HepG2 (cell line): ENCODE measurements around the gene SDC4. TPM values are rescaled to one million over a fixed set of nuclear protein-coding genes. Genes with fewer than 3 reads are reported as not detected.

ENCODE experiments used
- CEBPZ ChIP-seq: IDR thresholded peaks from 2 replicates; pipeline ENCODE4 v1.6.1; 2012; ENCODE audit warnings: low read length, improper control_type of control experiment
- CREM ChIP-seq, 2 experiments: sonication (generic) in 1 of 2; formaldehyde crosslinking in 1 of 2; IDR thresholded peaks; 2 replicates each; pipeline versions ENCODE4 v1.4.0 to v1.6.1; 2016 to 2020; ENCODE audit warnings: antibody characterized with exemption in 1 of 2, mild to moderate bottlenecking in 1 of 2, missing genetic modification reagents in 1 of 2
- HMG20B ChIP-seq: conservative IDR thresholded peaks from 2 replicates; pipeline ENCODE4 v1.6.1; 2016; ENCODE audit warnings: missing genetic modification reagents, missing compliant biosample characterization
- PHF8 ChIP-seq: sonication (generic); formaldehyde crosslinking; IDR thresholded peaks from 2 replicates; pipeline ENCODE4 v1.5.0; 2020; ENCODE audit warnings: missing genetic modification reagents
- PPARG ChIP-seq: conservative IDR thresholded peaks from 2 replicates; pipeline ENCODE4 v1.6.1; 2016; ENCODE audit warnings: missing biosample characterization, missing genetic modification reagents
- SOX13 ChIP-seq, 3 experiments: fragments of 450-650 bp in 1 of 3; sonication (generic) in 1 of 3; formaldehyde crosslinking in 1 of 3; IDR thresholded peaks in 2 of 3; conservative IDR thresholded peaks in 1 of 3; 2 replicates each; pipeline versions ENCODE4 v1.5.0 to v1.6.1; 2016 to 2020; ENCODE audit warnings: antibody characterized with exemption in 1 of 3, mild to moderate bottlenecking in 1 of 3, missing compliant biosample characterization in 1 of 3, missing genetic modification reagents in 1 of 3, moderate library complexity in 1 of 3
- SOX6 ChIP-seq, 2 experiments: fragments of 450-650 bp in 1 of 2; sonication (generic) in 1 of 2; formaldehyde crosslinking in 1 of 2; IDR thresholded peaks; 2 replicates each; pipeline versions ENCODE4 v1.4.0 to v1.6.1; 2017 to 2020; ENCODE audit warnings: antibody characterized with exemption in 1 of 2, mild to moderate bottlenecking in 1 of 2, missing genetic modification reagents in 1 of 2
- ZBTB2 ChIP-seq: sonication (generic); formaldehyde crosslinking; IDR thresholded peaks from 2 replicates; pipeline ENCODE4 v1.8.0; 2022; ENCODE audit warnings: low read depth, missing genetic modification reagents
- ZBTB26 ChIP-seq: IDR thresholded peaks from 2 replicates; pipeline ENCODE4 v1.6.1; 2016; ENCODE audit warnings: missing compliant biosample characterization, missing genetic modification reagents, borderline replicate concordance
- ZFP91 ChIP-seq: sonication (generic); formaldehyde crosslinking; IDR thresholded peaks from 2 replicates; pipeline ENCODE4 v1.9.0; 2022; ENCODE audit warnings: missing genetic modification reagents, mild to moderate bottlenecking, borderline replicate concordance
- ZGPAT ChIP-seq: IDR thresholded peaks from 2 replicates; pipeline ENCODE4 v1.6.1; 2016; ENCODE audit warnings: mild to moderate bottlenecking
- ZNF10 ChIP-seq: sonication (generic); formaldehyde crosslinking; IDR thresholded peaks from 2 replicates; pipeline ENCODE4 v1.4.0; 2020; ENCODE audit warnings: mild to moderate bottlenecking, low read depth, missing genetic modification reagents, borderline replicate concordance
- ZNF556 ChIP-seq: sonication (generic); formaldehyde crosslinking; IDR thresholded peaks from 2 replicates; pipeline ENCODE4 v1.4.0; 2020; ENCODE audit warnings: mild to moderate bottlenecking, missing genetic modification reagents, borderline replicate concordance
- ZNF7 ChIP-seq: IDR thresholded peaks from 2 replicates; pipeline ENCODE4 v1.6.1; 2016; ENCODE audit warnings: missing biosample characterization, missing genetic modification reagents
- ZNF775 ChIP-seq: sonication (generic); formaldehyde crosslinking; IDR thresholded peaks from 2 replicates; pipeline ENCODE4 v1.4.0; 2020; ENCODE audit warnings: missing genetic modification reagents, mild to moderate bottlenecking, moderate library complexity, borderline replicate concordance
- polyA plus RNA-seq, 8 experiments: library from polyadenylated mRNA; depleted of rRNA in 3 of 8; stranded (reverse) in 7 of 8; unstranded in 1 of 8; fragments of >200 nt; fragmentation: Illumina TruSeq in 4 of 8; extraction: Trizol in 4 of 8; gene quantifications; 2 replicates each; pipeline versions ENCODE4 v1.2.1 to v1.2.3, GENCODE V29; 2011 to 2016; ENCODE audit warnings: low read depth in 4 of 8, missing spikeins in 1 of 8, mixed read lengths in 1 of 8; ENCODE audit not compliant: insufficient read depth in 1 of 8
- total RNA-seq, 5 experiments: library from RNA; depleted of rRNA; stranded (reverse); fragments of >200 nt; fragmentation: Illumina TruSeq; extraction: Trizol; gene quantifications; 2 replicates each; pipeline ENCODE4 v1.2.3, GENCODE V29; 2016; ENCODE audit warnings: low read depth in 1 of 5

Gene SDC4
- total and polyA plus RNA-seq, 2 of the 13 experiments (the other 11 are each of a cell fraction or from before 2014, with no cell fraction given), result 49.0 to 65.1 TPM

- TF ChIP-seq SOX13 (IDR thresholded peaks at IDR 0.05), result no peak
- peak in 1 of 2 experiments; percentile 30; a peak in 1 of 4 replicates for TF ChIP-seq SOX13 (CRISPR knock-in tag; conservative IDR thresholded peaks at IDR 0.05 in 1 of 2, IDR thresholded peaks at IDR 0.05 in 1 of 2)
- TF ChIP-seq ZBTB26 (CRISPR knock-in tag), result no peak
- TF ChIP-seq SOX6 (IDR thresholded peaks at IDR 0.05), result no peak
- no peak for TF ChIP-seq SOX6 (CRISPR knock-in tag; IDR thresholded peaks at IDR 0.05)
- 0 out of 2 replicates have a peak, but pooled peaks have one; percentile 9 for TF ChIP-seq ZGPAT (CRISPR knock-in tag)
- TF ChIP-seq ZNF556 (CRISPR knock-in tag), result no peak
- 0 out of 2 replicates have a peak, but pooled peaks have one; percentile 32 for TF ChIP-seq CREM (IDR thresholded peaks at IDR 0.05)
- no peak for TF ChIP-seq CREM (CRISPR knock-in tag; IDR thresholded peaks at IDR 0.05)
- TF ChIP-seq ZNF10 (CRISPR knock-in tag), result no peak
- no peak for TF ChIP-seq ZFP91 (CRISPR knock-in tag)
- TF ChIP-seq ZNF7, result no peak
- TF ChIP-seq ZNF775 (CRISPR knock-in tag), result no peak
- peak; percentile 90 for TF ChIP-seq PPARG
- TF ChIP-seq HMG20B (CRISPR knock-in tag), result no peak
- 0 out of 2 replicates have a peak, but pooled peaks have one; percentile 17 for TF ChIP-seq PHF8
- TF ChIP-seq CEBPZ, result no peak
- TF ChIP-seq ZBTB2 (CRISPR knock-in tag), result no peak
Measured at GRCh38 chr20:45345104-45345936, 2.9 kb downstream of the SDC4 start (continued).
